AG04449 (cell line): Measurements from ENCODE around the gene ANP32E.
A peak's percentile ranks its signal among the peaks of the same experiment; 100 is the strongest.
"Not testable (repeated sequence)": the region's sequence is repeated elsewhere in the genome, so short reads cannot be mapped to it uniquely, and the experiment has no call there.

Experiments used
- CTCF ChIA-PET: fragments of 350-600 bp; formaldehyde crosslinking; extraction: SDS; loops from one replicate; lab custom pipeline; 2021; ENCODE audit warnings: antibody characterized with exemption; lab: Yijun Ruan, JAX
- POLR2A ChIA-PET: fragments of 400-600, 350-600 bp; formaldehyde crosslinking; extraction: SDS; loops from one replicate; lab custom pipeline; 2020; ENCODE audit warnings: antibody characterized with exemption, inconsistent platforms; lab: Yijun Ruan, JAX
- DNase-seq: peaks from one replicate; pipeline ENCODE4 v3.0.0-alpha.2; 2010; ENCODE audit warnings: low read depth, low spot score
- H3K4me3 ChIP-seq: 2 replicates; pipeline ENCODE4 v1.5.1; 2011; ENCODE audit warnings: low read depth, mild to moderate bottlenecking, control low read depth, low read length
- CTCF ChIP-seq: IDR thresholded peaks from one replicate; pipeline ENCODE4 v1.5.1; 2011; ENCODE audit warnings: mild to moderate bottlenecking, moderate library complexity, low read length, control low read depth, inconsistent platforms; ENCODE audit not compliant: insufficient read depth; ENCODE audit errors: missing control alignments

ANP32E gene

DNA sequence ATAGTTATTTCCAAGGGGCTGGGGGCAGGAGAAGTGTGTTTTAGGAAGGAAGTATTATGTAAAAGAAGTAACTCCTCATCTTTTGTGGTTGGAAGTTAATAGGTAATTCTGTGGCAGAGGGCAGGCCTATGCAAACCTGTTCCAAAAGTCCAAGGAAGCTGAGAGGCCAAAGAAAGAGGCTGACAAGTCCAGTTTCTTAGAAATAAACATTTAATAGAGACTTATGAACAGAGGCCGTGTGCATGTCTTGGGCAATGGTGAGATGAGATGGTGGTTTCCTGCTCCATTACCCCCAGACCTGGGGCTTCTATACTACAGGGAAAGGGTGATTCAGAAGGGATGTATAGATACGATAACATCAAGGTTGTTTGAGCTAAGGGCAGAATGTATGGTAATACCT is 14.0 kb upstream of the ANP32E start:
- no peak for TF ChIP-seq CTCF
- no peak for DNase-seq
- ChIA-PET CTCF (interaction anchor here (3.3 to 16.5 kb wide), 2 partner anchors 11 to 28 kb away, joined by 9 to 623 read pairs; partner anchors contain the start of genes APH1A, C1orf54 and CIART), POLR2A (no interaction called here)
- H3K4me3 ChIP-seq, result no peak overlapping the region

DNA sequence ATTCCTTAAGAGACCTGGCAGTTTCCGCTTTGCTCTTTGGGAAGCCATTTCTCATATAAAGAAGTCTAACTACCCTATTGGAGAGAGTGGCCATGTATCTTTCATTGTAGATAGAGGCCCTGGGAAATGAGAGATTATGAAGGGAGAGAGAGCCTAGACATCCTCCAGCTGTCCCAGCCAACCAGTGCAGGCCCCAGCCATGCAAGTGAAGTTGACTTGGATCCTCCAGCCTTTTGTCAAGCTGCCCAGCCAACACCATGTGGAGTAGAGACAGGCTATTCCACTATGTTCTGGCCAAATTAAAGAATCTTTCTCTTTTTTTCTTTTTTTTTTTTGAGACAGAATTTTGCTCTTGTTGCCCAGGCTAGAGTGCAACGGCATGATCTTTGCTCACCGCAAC is 7.1 kb upstream of the ANP32E start:
- TF ChIP-seq CTCF, result no peak
- H3K4me3 ChIP-seq, result no peak overlapping the region
- ChIA-PET POLR2A (no interaction called here), CTCF (no interaction called here)
- no peak for DNase-seq

GRCh38 chr1:150237746-150238145 is 1.8 kb upstream of the ANP32E start:
- no peak for DNase-seq
- no peak for TF ChIP-seq CTCF
- H3K4me3 ChIP-seq, result no peak overlapping the region
- CTCF ChIA-PET, result interaction anchor here (1.3 kb wide), 1 partner anchor 18 kb away, joined by 7 read pairs; no protein-coding TSS in a partner anchor
- POLR2A ChIA-PET, result no interaction called here

GRCh38 chr1:150237176-150237575 is 1.3 kb upstream of the ANP32E start:
- POLR2A ChIA-PET, DNase-seq, H3K4me3 ChIP-seq: not testable (repeated sequence)
- CTCF ChIA-PET, result interaction anchor here (1.1 to 1.3 kb wide), 2 partner anchors 14 to 19 kb away, joined by 3 to 7 read pairs; no protein-coding TSS in a partner anchor

DNA sequence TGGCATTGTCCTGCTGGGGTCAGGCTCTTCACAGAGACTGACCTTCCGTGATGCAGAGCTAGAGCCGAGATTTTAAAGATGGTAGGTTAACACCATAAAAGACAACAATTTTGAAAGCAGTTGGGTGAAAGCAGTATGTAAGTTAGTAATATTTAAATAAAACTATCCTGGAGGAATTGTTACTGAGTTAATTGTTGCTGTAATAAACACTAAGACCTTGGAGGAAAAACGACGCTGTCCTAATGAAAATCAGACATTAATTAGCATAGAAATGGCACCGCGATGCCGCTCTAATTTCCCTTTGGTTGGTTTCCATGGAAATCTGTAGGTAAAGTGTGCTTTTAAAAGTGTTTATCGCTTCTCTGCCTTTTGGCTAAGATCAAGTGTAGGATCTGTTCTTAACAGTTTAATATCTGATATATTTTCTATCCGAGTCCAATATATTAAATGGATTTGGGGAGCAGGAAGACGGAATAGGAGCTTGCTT is 745 bp upstream of the ANP32E start:
- DNase-seq, result no peak
- CTCF ChIA-PET, result interaction anchor here (0.6 to 1.3 kb wide), 3 partner anchors 15 to 45 kb away, joined by 3 to 7 read pairs (median 4); no protein-coding TSS in a partner anchor
- H3K4me3 ChIP-seq, result peak overlapping the region; percentile 89
- TF ChIP-seq CTCF, result no peak
- POLR2A ChIA-PET, result no interaction called here

- ChIA-PET CTCF (interaction anchor here (0.7 to 1.1 kb wide), 4 partner anchors 20 to 44 kb away, joined by 3 to 4 read pairs (median 4); partner anchors contain the start of gene C1orf54), POLR2A (no interaction called here)
- peak overlapping the region; percentile 89 for H3K4me3 ChIP-seq
- no peak for TF ChIP-seq CTCF
- DNase-seq, result no peak
Observed at GRCh38 chr1:150235294-150235851, 539 bp downstream of the ANP32E start.
